ENCODE results near the gene SPEM2.
A peak's percentile ranks its signal among the peaks of the same experiment; 100 is the strongest.

SPEM2 gene

GRCh38 chr17:7439462-7440112, 14.2 kb downstream of the SPEM2 start, which contains the start of gene FGF11:
Gene FGF11 (plus strand): TSS chr17:7439512. CDS start chr17:7439621, 109 bp downstream.
- Mint-ChIP-seq H3K36me3 (ENCODE audit: low read depth) (no peaks in the 10 kb centered on the region), H3K4me1 (peaks cover 65% of the 10 kb centered on the region), H3K27ac (peak within 1 kb of the TSS; percentile 99), H3K4me3 (peak within 1 kb of the TSS; percentile 95), H3K27me3 (ENCODE audit: low read depth, poor library complexity) (peaks cover 66% of the 10 kb centered on the region), H3K9me3 (no peaks in the 10 kb centered on the region)
- DNase-seq = peak; percentile 46
- no peak for TF ChIP-seq CTCF (IDR thresholded peaks at IDR 0.05)

GRCh38 chr17:7440113-7440833, 14.9 kb downstream of the SPEM2 start:
- TF ChIP-seq CTCF (IDR thresholded peaks at IDR 0.05) = no peak
- peak overlapping the region; percentile 99 for H3K27ac Mint-ChIP-seq
- peak; percentile 70 for DNase-seq
- H3K4me3 Mint-ChIP-seq = peak overlapping the region; percentile 95
- H3K4me1 Mint-ChIP-seq = peaks cover 68% of the 10 kb centered on the region
- H3K36me3 Mint-ChIP-seq (ENCODE audit: low read depth) = no peaks in the 10 kb centered on the region
- no peaks in the 10 kb centered on the region for H3K9me3 Mint-ChIP-seq
- H3K27me3 Mint-ChIP-seq (ENCODE audit: low read depth, poor library complexity) = peaks cover 65% of the 10 kb centered on the region

GRCh38 chr17:7440834-7441195, 15.4 kb downstream of the SPEM2 start:
- no peak for DNase-seq
- Mint-ChIP-seq H3K27ac (peak overlapping the region; percentile 99), H3K4me1 (peaks cover 71% of the 10 kb centered on the region), H3K4me3 (peak overlapping the region; percentile 95), H3K27me3 (ENCODE audit: low read depth, poor library complexity) (peaks cover 64% of the 10 kb centered on the region), H3K9me3 (no peaks in the 10 kb centered on the region), H3K36me3 (ENCODE audit: low read depth) (no peaks in the 10 kb centered on the region)
- TF ChIP-seq CTCF (IDR thresholded peaks at IDR 0.05) = no peak

GRCh38 chr17:7441266-7441665, 15.8 kb downstream of the SPEM2 start:
- Mint-ChIP-seq H3K4me3 (peak overlapping the region; percentile 95), H3K4me1 (peaks cover 75% of the 10 kb centered on the region), H3K36me3 (ENCODE audit: low read depth) (no peaks in the 10 kb centered on the region), H3K27ac (no peak overlapping the region), H3K27me3 (ENCODE audit: low read depth, poor library complexity) (peaks cover 64% of the 10 kb centered on the region), H3K9me3 (no peaks in the 10 kb centered on the region)
- no peak for TF ChIP-seq CTCF (IDR thresholded peaks at IDR 0.05)
- DNase-seq = no peak

- Mint-ChIP-seq H3K4me1 (peaks cover 78% of the 10 kb centered on the region), H3K4me3 (peak overlapping the region; percentile 48), H3K36me3 (ENCODE audit: low read depth) (no peaks in the 10 kb centered on the region), H3K27me3 (ENCODE audit: low read depth, poor library complexity) (peaks cover 64% of the 10 kb centered on the region), H3K9me3 (no peaks in the 10 kb centered on the region), H3K27ac (no peak overlapping the region)
- TF ChIP-seq CTCF (IDR thresholded peaks at IDR 0.05) = no peak
- no peak for DNase-seq
These were observed 16.7 kb downstream of the SPEM2 start for GRCh38 chr17:7442142-7442541.
